Mesenteric fat pad (tissue), 1 donor: Measurements from ENCODE around the gene HNRNPC. TPM values are rescaled to one million over a fixed set of nuclear protein-coding genes. Genes with fewer than 3 reads are reported as not detected.
"Not testable (repeated sequence)": the region's sequence is repeated elsewhere in the genome, so short reads cannot be mapped to it uniquely, and the experiment has no call there.

Source experiments
- DNase-seq: peaks from one replicate; pipeline ENCODE4 v3.0.0-alpha.2; 2020; ENCODE audit warnings: low spot score
- total RNA-seq: library from RNA; stranded (reverse); fragmentation: NEBNext Ultra II Directional; extraction: Animal tissue kit (Norgen Biotek cat#: 25700); gene quantifications from one replicate; pipeline ENCODE4 v1.2.1, GENCODE V29; 2021
- donor health status: DM: yes; HTN: yes; CAD: no.

The HNRNPC gene
- total RNA-seq, 1 donor from 2014 or later, result 330 TPM

GRCh38 chr14:21194597-21194996 is 74.6 kb downstream of the HNRNPC start:
- DNase-seq, result no peak

- no peak for DNase-seq
Measured at GRCh38 chr14:21192875-21193535, 76.2 kb downstream of the HNRNPC start.

DNA sequence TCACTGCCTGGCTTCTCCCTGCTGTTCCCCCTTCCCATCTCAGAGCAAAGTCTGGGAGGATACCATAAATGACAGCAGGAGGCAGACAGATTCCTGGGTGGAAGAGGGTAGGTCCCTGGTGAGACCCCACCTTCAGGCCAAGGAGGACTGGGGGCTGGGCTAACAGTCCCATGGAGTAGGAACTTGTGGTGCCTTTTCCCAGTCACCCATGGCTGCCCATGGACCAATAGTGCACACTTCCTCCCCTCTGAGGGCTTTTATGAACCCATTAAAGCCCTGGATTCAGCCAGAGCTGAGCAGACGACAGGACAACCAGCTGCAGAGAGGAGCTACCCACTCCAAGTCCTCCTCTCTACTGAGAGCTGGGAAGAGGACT is 76.8 kb downstream of the HNRNPC start:
- DNase-seq, result no peak

DNA sequence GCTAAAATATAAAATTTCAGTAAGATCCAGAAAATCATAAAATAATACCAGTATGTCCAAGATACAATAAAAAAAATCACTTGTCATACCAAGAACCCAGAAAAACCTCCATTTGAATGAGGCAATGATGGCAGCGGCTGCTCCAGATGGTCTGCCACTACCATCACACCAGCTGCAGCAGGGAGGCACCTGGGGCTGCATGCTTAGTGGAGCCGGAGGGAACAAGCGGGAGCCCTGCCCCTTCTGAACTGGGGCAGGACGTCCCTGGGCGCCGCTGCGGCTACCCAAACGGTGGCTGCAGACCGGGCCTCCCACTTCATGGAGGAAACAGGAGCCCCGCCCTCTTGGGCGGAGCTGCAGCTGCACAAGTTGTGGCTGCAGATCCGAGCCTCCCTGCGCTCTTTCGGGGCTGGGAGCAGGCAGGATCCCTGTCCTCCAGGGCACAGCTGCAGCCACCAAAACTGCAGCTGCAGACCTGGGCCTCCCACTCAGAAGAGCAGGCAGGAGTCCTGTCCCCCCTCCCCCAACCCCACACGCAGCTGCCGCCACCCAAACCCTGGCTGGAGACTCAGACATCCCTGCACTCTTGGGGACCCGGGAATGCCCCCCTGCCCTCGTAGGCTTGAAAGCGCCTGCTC is 77.3 kb downstream of the HNRNPC start:
- no peak for DNase-seq

GRCh38 chr14:21191261-21191808 is 77.9 kb downstream of the HNRNPC start:
- DNase-seq, result no peak

GRCh38 chr14:21185491-21185890 is 83.8 kb downstream of the HNRNPC start:
- no peak for DNase-seq

GRCh38 chr14:21184254-21184653 is 85.0 kb downstream of the HNRNPC start:
- no peak for DNase-seq

GRCh38 chr14:21182166-21182565 is 87.1 kb downstream of the HNRNPC start:
- DNase-seq, result no peak

DNA sequence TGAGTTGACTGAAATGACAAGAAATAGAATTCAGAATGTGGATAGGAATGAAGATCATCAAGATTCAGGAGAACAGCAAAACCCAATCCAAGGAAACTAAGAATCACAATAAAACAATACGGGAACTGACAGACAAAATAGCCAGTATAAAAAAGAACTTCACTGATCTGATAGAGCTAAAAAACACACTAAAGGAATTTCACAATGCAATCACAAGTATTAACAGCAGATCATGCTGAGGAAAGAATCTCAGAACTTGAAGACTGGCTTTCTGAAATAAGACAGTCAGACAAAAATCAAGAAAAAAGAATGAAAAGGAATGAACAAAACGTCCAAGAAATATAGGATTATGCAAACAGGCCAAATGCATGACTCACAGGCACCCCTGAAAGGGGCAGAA is 98.1 kb downstream of the HNRNPC start:
- no peak for DNase-seq

DNA sequence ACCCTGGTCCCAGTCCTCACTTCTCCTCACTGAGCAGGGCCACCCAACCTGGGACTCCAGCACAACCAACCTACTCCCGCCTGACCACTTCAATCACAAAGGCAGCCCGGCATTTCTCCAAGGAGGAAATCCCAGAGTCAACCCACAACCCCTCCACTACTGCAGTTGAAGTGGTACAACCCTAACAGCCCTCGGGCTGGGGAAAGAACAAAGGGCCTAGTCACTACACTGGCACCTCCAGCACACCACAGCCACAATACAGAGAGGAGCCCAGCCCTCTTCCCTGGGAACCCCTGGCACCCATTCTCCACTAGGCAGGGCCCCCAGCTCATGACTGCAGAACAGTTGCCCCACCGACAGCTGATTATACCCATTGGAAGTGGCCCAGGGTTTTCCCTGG is 99.7 kb downstream of the HNRNPC start:
- DNase-seq, result no peak

DNA sequence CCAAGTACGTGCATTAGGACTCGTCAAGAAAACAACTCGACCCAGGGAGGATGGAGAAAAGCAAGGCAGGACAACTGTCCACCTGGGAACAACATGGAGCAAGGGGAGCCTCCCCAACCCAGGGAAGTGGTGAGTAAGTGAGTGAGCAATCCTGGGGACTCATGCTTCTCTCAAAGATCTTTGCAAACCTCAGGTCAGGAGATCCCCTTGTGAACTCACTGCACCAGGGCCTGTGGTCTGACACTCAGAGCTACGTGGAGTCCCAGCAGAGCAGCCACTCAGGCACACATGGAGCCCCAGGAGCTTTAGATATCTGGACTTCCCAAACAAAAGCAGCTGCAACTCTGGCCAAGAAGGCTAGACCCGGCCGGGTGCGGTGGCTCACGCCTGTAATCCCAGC is 101.2 kb downstream of the HNRNPC start:
- no peak for DNase-seq

GRCh38 chr14:21165670-21166069 is 103.6 kb downstream of the HNRNPC start:
- DNase-seq, result not testable (repeated sequence)

DNA sequence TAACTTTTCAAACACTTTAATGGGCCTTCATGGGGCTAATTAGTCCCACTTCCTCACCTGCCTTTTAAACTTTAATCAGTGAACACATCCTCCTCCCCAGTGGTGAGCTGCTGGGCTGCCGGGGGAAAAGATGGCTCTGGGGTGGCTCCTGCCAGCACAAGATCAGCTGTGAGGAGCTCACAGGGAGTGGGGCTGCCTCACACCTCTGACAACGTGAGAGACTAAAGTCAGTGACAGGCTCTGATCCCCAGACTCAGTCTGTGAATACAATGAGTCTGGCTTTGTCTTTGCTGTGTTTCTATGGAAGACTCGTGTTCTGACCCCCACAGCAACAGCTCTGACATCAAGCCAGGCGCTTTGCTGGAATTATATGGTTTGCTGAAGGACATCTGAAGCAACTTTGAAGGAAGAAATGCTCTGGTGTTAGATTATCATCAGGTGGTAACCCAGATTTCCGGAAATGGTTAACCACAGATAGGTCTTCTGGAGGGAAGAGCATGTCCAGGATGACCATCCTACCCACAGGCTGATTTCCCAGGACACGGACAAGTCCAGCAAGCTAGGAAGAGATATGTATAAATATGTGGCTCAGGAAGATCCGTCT is 104.1 kb downstream of the HNRNPC start:
- DNase-seq, result not testable (repeated sequence)

DNA sequence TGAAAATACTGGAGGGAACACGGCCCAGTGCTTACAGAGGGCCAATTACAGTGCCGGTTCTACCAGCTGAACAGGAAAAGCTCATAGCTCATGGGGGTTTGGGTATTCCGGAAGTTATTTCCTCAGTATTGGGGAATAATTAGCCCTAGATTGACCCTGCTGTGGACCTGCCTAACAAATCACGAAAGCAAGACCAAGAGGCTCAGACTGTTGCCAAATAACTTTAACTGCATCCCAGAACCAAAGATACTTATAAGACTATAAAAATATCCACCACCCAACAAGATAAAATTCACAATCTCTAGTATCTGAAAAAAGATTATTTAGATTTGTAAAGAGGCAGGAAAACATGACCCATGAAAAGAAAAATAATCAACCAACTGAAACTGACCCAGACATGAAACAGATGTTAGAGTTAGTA is 105.4 kb downstream of the HNRNPC start:
- DNase-seq, result no peak

- DNase-seq, result no peak
Measured at GRCh38 chr14:21162081-21162480, 107.2 kb downstream of the HNRNPC start.

- no peak for DNase-seq
Measured at GRCh38 chr14:21160061-21160610, 109.1 kb downstream of the HNRNPC start.

Other genes starting within 250 kb of the HNRNPC start
- 120 TPM for gene NDRG2, start 244.4 kb downstream of the HNRNPC start, total RNA-seq
- not detected for gene TPPP2, start 239.2 kb downstream of the HNRNPC start, total RNA-seq
- gene RNASE13, start 234.6 kb downstream of the HNRNPC start, total RNA-seq, result not detected
- 0.39 TPM for gene RNASE7, start 227.1 kb downstream of the HNRNPC start, total RNA-seq
- not detected for gene RNASE8, start 211.6 kb downstream of the HNRNPC start, total RNA-seq
- gene ARHGEF40, start 199.1 kb downstream of the HNRNPC start, total RNA-seq, result 81.1 TPM
- gene ZNF219, start 170.8 kb downstream of the HNRNPC start, total RNA-seq, result 80.6 TPM
- gene TMEM253, start 168.4 kb downstream of the HNRNPC start, total RNA-seq, result 2.2 TPM
- not detected for gene OR5AU1, start 113.4 kb downstream of the HNRNPC start, total RNA-seq
- 0.80 TPM for gene RPGRIP1, start 10.6 kb upstream of the HNRNPC start, total RNA-seq
- 52.6 TPM for gene SUPT16H, start 114.6 kb upstream of the HNRNPC start, total RNA-seq
- 60.9 TPM for gene CHD8, start 186.7 kb upstream of the HNRNPC start, total RNA-seq
- gene RAB2B, start 207.5 kb upstream of the HNRNPC start, total RNA-seq, result 24.2 TPM
- gene TOX4, start 207.8 kb upstream of the HNRNPC start, total RNA-seq, result 85.0 TPM
- gene METTL3, start 241.9 kb upstream of the HNRNPC start, total RNA-seq, result 37.0 TPM